ENCODE measurements around the gene SERPINI1.

DNA sequence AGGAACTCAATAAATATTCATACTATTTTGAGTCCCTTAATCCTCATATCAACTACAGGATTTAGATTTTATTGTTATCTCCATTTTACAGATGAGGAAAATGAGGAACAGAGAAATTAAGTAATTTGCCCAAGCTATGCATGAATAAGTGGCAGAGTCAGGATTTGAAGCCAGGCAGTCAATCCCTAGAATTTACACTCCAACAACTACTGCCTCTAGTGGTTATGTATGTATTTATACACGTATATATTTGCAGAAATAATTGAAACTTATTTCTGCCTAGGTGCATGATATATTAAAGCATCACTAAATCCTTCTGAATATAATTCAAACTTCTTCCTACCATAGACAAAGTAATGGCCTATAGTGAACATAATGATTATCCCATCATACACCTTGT is 137.4 kb downstream of the SERPINI1 start:
- TF ChIP-seq, protein P1, sequence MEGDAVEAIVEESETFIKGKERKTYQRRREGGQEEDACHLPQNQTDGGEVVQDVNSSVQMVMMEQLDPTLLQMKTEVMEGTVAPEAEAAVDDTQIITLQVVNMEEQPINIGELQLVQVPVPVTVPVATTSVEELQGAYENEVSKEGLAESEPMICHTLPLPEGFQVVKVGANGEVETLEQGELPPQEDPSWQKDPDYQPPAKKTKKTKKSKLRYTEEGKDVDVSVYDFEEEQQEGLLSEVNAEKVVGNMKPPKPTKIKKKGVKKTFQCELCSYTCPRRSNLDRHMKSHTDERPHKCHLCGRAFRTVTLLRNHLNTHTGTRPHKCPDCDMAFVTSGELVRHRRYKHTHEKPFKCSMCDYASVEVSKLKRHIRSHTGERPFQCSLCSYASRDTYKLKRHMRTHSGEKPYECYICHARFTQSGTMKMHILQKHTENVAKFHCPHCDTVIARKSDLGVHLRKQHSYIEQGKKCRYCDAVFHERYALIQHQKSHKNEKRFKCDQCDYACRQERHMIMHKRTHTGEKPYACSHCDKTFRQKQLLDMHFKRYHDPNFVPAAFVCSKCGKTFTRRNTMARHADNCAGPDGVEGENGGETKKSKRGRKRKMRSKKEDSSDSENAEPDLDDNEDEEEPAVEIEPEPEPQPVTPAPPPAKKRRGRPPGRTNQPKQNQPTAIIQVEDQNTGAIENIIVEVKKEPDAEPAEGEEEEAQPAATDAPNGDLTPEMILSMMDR (IDR thresholded peaks at IDR 0.05), result peak; percentile 35; the same call in 1 of the 2 replicates
- TF ChIP-seq, protein P2, sequence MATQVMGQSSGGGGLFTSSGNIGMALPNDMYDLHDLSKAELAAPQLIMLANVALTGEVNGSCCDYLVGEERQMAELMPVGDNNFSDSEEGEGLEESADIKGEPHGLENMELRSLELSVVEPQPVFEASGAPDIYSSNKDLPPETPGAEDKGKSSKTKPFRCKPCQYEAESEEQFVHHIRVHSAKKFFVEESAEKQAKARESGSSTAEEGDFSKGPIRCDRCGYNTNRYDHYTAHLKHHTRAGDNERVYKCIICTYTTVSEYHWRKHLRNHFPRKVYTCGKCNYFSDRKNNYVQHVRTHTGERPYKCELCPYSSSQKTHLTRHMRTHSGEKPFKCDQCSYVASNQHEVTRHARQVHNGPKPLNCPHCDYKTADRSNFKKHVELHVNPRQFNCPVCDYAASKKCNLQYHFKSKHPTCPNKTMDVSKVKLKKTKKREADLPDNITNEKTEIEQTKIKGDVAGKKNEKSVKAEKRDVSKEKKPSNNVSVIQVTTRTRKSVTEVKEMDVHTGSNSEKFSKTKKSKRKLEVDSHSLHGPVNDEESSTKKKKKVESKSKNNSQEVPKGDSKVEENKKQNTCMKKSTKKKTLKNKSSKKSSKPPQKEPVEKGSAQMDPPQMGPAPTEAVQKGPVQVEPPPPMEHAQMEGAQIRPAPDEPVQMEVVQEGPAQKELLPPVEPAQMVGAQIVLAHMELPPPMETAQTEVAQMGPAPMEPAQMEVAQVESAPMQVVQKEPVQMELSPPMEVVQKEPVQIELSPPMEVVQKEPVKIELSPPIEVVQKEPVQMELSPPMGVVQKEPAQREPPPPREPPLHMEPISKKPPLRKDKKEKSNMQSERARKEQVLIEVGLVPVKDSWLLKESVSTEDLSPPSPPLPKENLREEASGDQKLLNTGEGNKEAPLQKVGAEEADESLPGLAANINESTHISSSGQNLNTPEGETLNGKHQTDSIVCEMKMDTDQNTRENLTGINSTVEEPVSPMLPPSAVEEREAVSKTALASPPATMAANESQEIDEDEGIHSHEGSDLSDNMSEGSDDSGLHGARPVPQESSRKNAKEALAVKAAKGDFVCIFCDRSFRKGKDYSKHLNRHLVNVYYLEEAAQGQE (IDR thresholded peaks at IDR 0.05; ENCODE audit: insufficient read depth in 1 of 2, low read depth in 2 of 2, low read length in 1 of 2), result no peak
- TF ChIP-seq TCF7L2 (IDR thresholded peaks at IDR 0.05; ENCODE audit: low read depth, low read length) (no peak), POLR2AphosphoS5 (IDR thresholded peaks at IDR 0.05; ENCODE audit: low read depth, low read length) (no peak)
